ENCODE measurements around the gene HOMER3. TPM values are rescaled to one million over a fixed set of nuclear protein-coding genes. Genes with fewer than 3 reads are reported as not detected.
"Not testable (repeated sequence)": the region's sequence is repeated elsewhere in the genome, so short reads cannot be mapped to it uniquely, and the experiment has no call there.

Gene HOMER3
- total RNA-seq, 8 experiments from 2014 or later, result 9.0 to 40.0 (median 14.6) TPM

- in situ Hi-C loops (cut with MboI; ENCODE audit: low pct_unique_long_range_greater_than_20kb in 2 of 9, low sequenced_read_pairs in 9 of 9, unreplicated experiment in 9 of 9), result no loop called here
- no peak for ATAC-seq (replicated peaks in 6 of 8)
- 20 to 94% (median 50%) methylated on average over 2 to 12 of the region's 12 CpGs; no CpG with 5 or more reads in 1 of the 10 experiments for WGBS, 10 experiments
- Histone ChIP-seq H3K27ac (no peak overlapping the region), H3K4me3 (no peak overlapping the region), H3K4me1 (replicated peaks in 1 of 2) (no peaks in the 10 kb centered on the region)
Measured at GRCh38 chr19:18972301-18972811, 31.3 kb upstream of the HOMER3 start.

- in situ Hi-C loops (cut with MboI; ENCODE audit: low pct_unique_long_range_greater_than_20kb in 2 of 9, low sequenced_read_pairs in 9 of 9, unreplicated experiment in 9 of 9), result no loop called here
- Histone ChIP-seq H3K27ac (no peak overlapping the region), H3K4me3 (no peak overlapping the region), H3K4me1 (replicated peaks in 1 of 2) (no peaks in the 10 kb centered on the region)
- 29 to 96% (median 50%) methylated on average over 1 to 9 of the region's 13 CpGs; no CpG with 5 or more reads in 1 of the 10 experiments for WGBS, 10 experiments
- peak in 3 of 8 experiments; percentile 16 to 55 (median 17) for ATAC-seq (replicated peaks in 6 of 8)
Measured at GRCh38 chr19:18969931-18970659, 29.1 kb upstream of the HOMER3 start.

- ATAC-seq (replicated peaks in 6 of 8), result peak in 1 of 8 experiments; percentile 38
- no peak overlapping the region for H3K4me3 ChIP-seq
- H3K27ac ChIP-seq, result no peak overlapping the region
- 0 to 100% (median 73%) methylated on average over 1 to 11 of the region's 11 CpGs; no CpG with 5 or more reads in 1 of the 10 experiments for WGBS, 10 experiments
- no peaks in the 10 kb centered on the region for H3K4me1 ChIP-seq (replicated peaks in 1 of 2)
- in situ Hi-C loops (cut with MboI; ENCODE audit: low pct_unique_long_range_greater_than_20kb in 2 of 9, low sequenced_read_pairs in 9 of 9, unreplicated experiment in 9 of 9), result no loop called here
Measured at GRCh38 chr19:18967358-18968146, 26.5 kb upstream of the HOMER3 start.

GRCh38 chr19:18966307-18966706 lies 25.3 kb upstream of the HOMER3 start:
- Histone ChIP-seq H3K27ac (no peak overlapping the region), H3K4me3 (no peak overlapping the region), H3K4me1 (replicated peaks in 1 of 2) (no peaks in the 10 kb centered on the region)
- ATAC-seq (replicated peaks in 6 of 8), result peak in 2 of 8 experiments; percentile 47 to 78
- in situ Hi-C loops (cut with MboI; ENCODE audit: low pct_unique_long_range_greater_than_20kb in 2 of 9, low sequenced_read_pairs in 9 of 9, unreplicated experiment in 9 of 9), result no loop called here
- WGBS, 10 experiments, result 14 to 80% (median 43%) methylated on average over 1 to 4 of the region's 4 CpGs; no CpG with 5 or more reads in 2 of the 10 experiments

- WGBS, 10 experiments, result 52 to 100% (median 84%) methylated on average over 3 to 8 of the region's 9 CpGs
- ATAC-seq (replicated peaks in 6 of 8), result no peak
- in situ Hi-C loops (cut with MboI; ENCODE audit: low pct_unique_long_range_greater_than_20kb in 2 of 9, low sequenced_read_pairs in 9 of 9, unreplicated experiment in 9 of 9), result no loop called here
Measured at GRCh38 chr19:18964121-18964520, 23.1 kb upstream of the HOMER3 start.

GRCh38 chr19:18961767-18962620 lies 21.0 kb upstream of the HOMER3 start:
- ATAC-seq (replicated peaks in 6 of 8), result peak in 3 of 8 experiments; percentile 30 to 54 (median 49)
- WGBS, 10 experiments, result 22 to 80% (median 31%) methylated on average over 1 to 10 of the region's 26 CpGs; no CpG with 5 or more reads in 4 of the 10 experiments
- in situ Hi-C loops (cut with MboI; ENCODE audit: low pct_unique_long_range_greater_than_20kb in 2 of 9, low sequenced_read_pairs in 9 of 9, unreplicated experiment in 9 of 9), result no loop called here
- Histone ChIP-seq H3K27ac (no peak overlapping the region), H3K4me1 (replicated peaks in 1 of 2) (no peaks in the 10 kb centered on the region), H3K4me3 (no peak overlapping the region)

More at GRCh38 chr19:18964121-18964520, 23.1 kb upstream of the HOMER3 start:
- no peak overlapping the region for H3K27ac ChIP-seq
- H3K4me1 ChIP-seq (replicated peaks in 1 of 2), result no peaks in the 10 kb centered on the region
- no peak overlapping the region for H3K4me3 ChIP-seq

- in situ Hi-C loops (cut with MboI; ENCODE audit: low pct_unique_long_range_greater_than_20kb in 2 of 9, low sequenced_read_pairs in 9 of 9, unreplicated experiment in 9 of 9), result no loop called here
- H3K27ac ChIP-seq, result no peak overlapping the region
- no peak for ATAC-seq (replicated peaks in 6 of 8)
- H3K4me3 ChIP-seq, result no peak overlapping the region
- WGBS, 10 experiments, result 60 to 100% (median 84%) methylated on average over 1 to 4 of the region's 4 CpGs; no CpG with 5 or more reads in 3 of the 10 experiments
- no peaks in the 10 kb centered on the region for H3K4me1 ChIP-seq (replicated peaks in 1 of 2)
Measured at GRCh38 chr19:18960370-18960769, 19.4 kb upstream of the HOMER3 start.

- in situ Hi-C loops (cut with MboI; ENCODE audit: low pct_unique_long_range_greater_than_20kb in 2 of 9, low sequenced_read_pairs in 9 of 9, unreplicated experiment in 9 of 9), result no loop called here
- no peak for ATAC-seq (replicated peaks in 6 of 8)
- Histone ChIP-seq H3K27ac (no peak overlapping the region), H3K4me3 (no peak overlapping the region), H3K4me1 (replicated peaks in 1 of 2) (no peaks in the 10 kb centered on the region)
- 64 to 90% (median 76%) methylated on average over 1 to 2 of the region's 2 CpGs; no CpG with 5 or more reads in 4 of the 10 experiments for WGBS, 10 experiments
Measured at GRCh38 chr19:18955042-18955441, 14.0 kb upstream of the HOMER3 start.

GRCh38 chr19:18954094-18954493 lies 13.1 kb upstream of the HOMER3 start:
- in situ Hi-C loops (cut with MboI; ENCODE audit: low pct_unique_long_range_greater_than_20kb in 2 of 9, low sequenced_read_pairs in 9 of 9, unreplicated experiment in 9 of 9), result no loop called here
- ATAC-seq (replicated peaks in 6 of 8), result no peak
- no peaks in the 10 kb centered on the region for H3K4me1 ChIP-seq (replicated peaks in 1 of 2)
- H3K4me3 ChIP-seq, result no peak overlapping the region
- WGBS, 10 experiments, result 50 to 73% (median 57%) methylated on average over 1 to 2 of the region's 3 CpGs; no CpG with 5 or more reads in 5 of the 10 experiments
- H3K27ac ChIP-seq, result no peak overlapping the region

GRCh38 chr19:18952364-18953003 lies 11.5 kb upstream of the HOMER3 start:
- H3K4me1 ChIP-seq (replicated peaks in 1 of 2); ATAC-seq (replicated peaks in 6 of 8); H3K4me3 ChIP-seq; in situ Hi-C loops (cut with MboI; ENCODE audit: low pct_unique_long_range_greater_than_20kb in 2 of 9, low sequenced_read_pairs in 9 of 9, unreplicated experiment in 9 of 9); H3K27ac ChIP-seq: not testable (repeated sequence)
- 40 to 77% (median 66%) methylated on average over 1 to 13 of the region's 17 CpGs; no CpG with 5 or more reads in 4 of the 10 experiments for WGBS, 10 experiments

- WGBS, 10 experiments, result 50 to 100% (median 80%) methylated on average over 1 to 3 of the region's 7 CpGs; no CpG with 5 or more reads in 3 of the 10 experiments
- H3K27ac ChIP-seq, result no peak overlapping the region
- in situ Hi-C loops (cut with MboI; ENCODE audit: low pct_unique_long_range_greater_than_20kb in 2 of 9, low sequenced_read_pairs in 9 of 9, unreplicated experiment in 9 of 9), result no loop called here
- no peaks in the 10 kb centered on the region for H3K4me1 ChIP-seq (replicated peaks in 1 of 2)
- peak in 2 of 8 experiments; percentile 68 to 72 for ATAC-seq (replicated peaks in 6 of 8)
- no peak overlapping the region for H3K4me3 ChIP-seq
Measured at GRCh38 chr19:18951721-18952281, 10.8 kb upstream of the HOMER3 start.

- no peak for ATAC-seq (replicated peaks in 6 of 8)
- Histone ChIP-seq H3K4me3 (no peak overlapping the region), H3K4me1 (replicated peaks in 1 of 2) (no peaks in the 10 kb centered on the region), H3K27ac (no peak overlapping the region)
- 40 to 100% (median 88%) methylated on average over 1 to 3 of the region's 3 CpGs; no CpG with 5 or more reads in 5 of the 10 experiments for WGBS, 10 experiments
- in situ Hi-C loops (cut with MboI; ENCODE audit: low pct_unique_long_range_greater_than_20kb in 2 of 9, low sequenced_read_pairs in 9 of 9, unreplicated experiment in 9 of 9), result no loop called here
Measured at GRCh38 chr19:18949858-18950257, 8.8 kb upstream of the HOMER3 start.
